Left ventricle myocardium inferior (tissue), 1 donor: ENCODE measurements around the gene ILDR1. TPM values are rescaled to one million over a fixed set of nuclear protein-coding genes. Genes with fewer than 3 reads are reported as not detected.
"Not testable (repeated sequence)": the region's sequence is repeated elsewhere in the genome, so short reads cannot be mapped to it uniquely, and the experiment has no call there.

Experiments used
- DNase-seq: peaks from one replicate; pipeline ENCODE4 v3.0.0-alpha.2; 2020
- H3K27ac ChIP-seq: fragments of 200-600 bp; replicated peaks from 2 replicates; pipeline ENCODE4 v1.8.0; 2021
- H3K27me3 ChIP-seq: fragments of 200-600 bp; 2 replicates; pipeline ENCODE4 v1.8.0; 2021; ENCODE audit warnings: low read depth
- H3K36me3 ChIP-seq: fragments of 200-600 bp; 2 replicates; pipeline ENCODE4 v1.8.0; 2021
- H3K4me1 ChIP-seq: fragments of 200-600 bp; 2 replicates; pipeline ENCODE4 v1.8.0; 2021
- H3K4me3 ChIP-seq: fragments of 200-600 bp; 2 replicates; pipeline ENCODE4 v1.8.0; 2021; ENCODE audit warnings: mild to moderate bottlenecking, moderate library complexity
- H3K9me3 ChIP-seq: fragments of 200-600 bp; replicated peaks from 2 replicates; pipeline ENCODE4 v1.8.0; 2021
- intact Hi-C: fragments of 100-400 bp; cut with micrococcal nuclease; formaldehyde crosslinking; loops from one replicate; pipeline ENCODE4 v1.11.0; 2022
- total RNA-seq: library from RNA; stranded (reverse); fragmentation: NEBNext Ultra II Directional; extraction: Animal tissue kit (Norgen Biotek cat#: 25700); gene quantifications from one replicate; pipeline ENCODE4 v1.2.1, GENCODE V29; 2021
- TF ChIP-seq, protein P1 (sequence below): fragments of 200-600 bp; IDR thresholded peaks from 2 replicates; pipeline ENCODE4 v1.8.0; 2021; ENCODE audit warnings: antibody characterized with exemption, mild to moderate bottlenecking, borderline replicate concordance
- donor health status: DM: no; HTN: yes; CAD: no; lungs with severe emphysema.

The ILDR1 gene
- total RNA-seq, 1 donor from 2014 or later = 0.33 TPM

DNA sequence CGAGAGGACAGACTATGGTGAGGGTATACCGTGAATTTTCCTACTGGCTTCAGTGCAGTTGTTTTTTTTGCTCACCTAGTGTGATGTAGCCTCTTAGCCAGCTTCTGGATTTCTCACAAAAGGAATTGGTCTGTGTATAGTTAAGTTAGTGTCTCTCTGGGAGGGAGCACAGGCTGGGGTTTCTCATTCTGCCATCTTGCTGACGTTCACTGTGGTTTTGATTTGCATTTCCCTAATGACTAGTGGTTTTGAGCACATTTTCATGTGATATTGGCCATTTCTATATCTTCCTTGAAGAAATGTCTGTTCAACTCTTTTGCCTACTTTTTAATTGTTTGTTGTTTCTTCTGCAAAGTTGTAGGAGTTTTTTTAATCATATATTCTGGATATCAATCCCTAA is 30.9 kb upstream of the ILDR1 start:
- intact Hi-C loops = no loop called here
- Histone ChIP-seq H3K27ac (no peak overlapping the region), H3K36me3 (no peaks in the 10 kb centered on the region)

DNA sequence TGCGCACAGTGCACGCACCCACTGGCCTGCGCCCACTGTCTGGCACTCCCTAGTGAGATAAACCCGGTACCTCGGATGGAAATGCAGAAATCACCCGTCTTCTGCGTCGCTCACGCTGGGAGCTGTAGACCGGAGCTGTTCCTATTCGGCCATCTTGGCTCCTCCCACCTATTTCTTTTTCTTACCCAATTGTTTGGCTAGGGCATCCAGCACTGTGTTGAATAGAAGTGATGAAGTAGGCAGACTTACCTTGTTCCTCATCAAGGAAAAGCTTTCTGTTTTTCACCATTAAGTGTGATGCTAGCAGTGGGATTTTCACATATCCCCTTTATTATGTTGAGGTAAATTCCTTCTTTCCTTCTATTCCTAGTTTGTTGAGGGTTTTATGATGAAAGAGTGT is 25.7 kb upstream of the ILDR1 start:
- intact Hi-C loops, H3K4me1 ChIP-seq, H3K27ac ChIP-seq, H3K27me3 ChIP-seq, DNase-seq, H3K4me3 ChIP-seq, H3K9me3 ChIP-seq, H3K36me3 ChIP-seq: not testable (repeated sequence)

More for the DNA sequence above, 30.9 kb upstream of the ILDR1 start:
- no peak overlapping the region for H3K4me3 ChIP-seq
- no peak for DNase-seq
- TF ChIP-seq, protein P1, sequence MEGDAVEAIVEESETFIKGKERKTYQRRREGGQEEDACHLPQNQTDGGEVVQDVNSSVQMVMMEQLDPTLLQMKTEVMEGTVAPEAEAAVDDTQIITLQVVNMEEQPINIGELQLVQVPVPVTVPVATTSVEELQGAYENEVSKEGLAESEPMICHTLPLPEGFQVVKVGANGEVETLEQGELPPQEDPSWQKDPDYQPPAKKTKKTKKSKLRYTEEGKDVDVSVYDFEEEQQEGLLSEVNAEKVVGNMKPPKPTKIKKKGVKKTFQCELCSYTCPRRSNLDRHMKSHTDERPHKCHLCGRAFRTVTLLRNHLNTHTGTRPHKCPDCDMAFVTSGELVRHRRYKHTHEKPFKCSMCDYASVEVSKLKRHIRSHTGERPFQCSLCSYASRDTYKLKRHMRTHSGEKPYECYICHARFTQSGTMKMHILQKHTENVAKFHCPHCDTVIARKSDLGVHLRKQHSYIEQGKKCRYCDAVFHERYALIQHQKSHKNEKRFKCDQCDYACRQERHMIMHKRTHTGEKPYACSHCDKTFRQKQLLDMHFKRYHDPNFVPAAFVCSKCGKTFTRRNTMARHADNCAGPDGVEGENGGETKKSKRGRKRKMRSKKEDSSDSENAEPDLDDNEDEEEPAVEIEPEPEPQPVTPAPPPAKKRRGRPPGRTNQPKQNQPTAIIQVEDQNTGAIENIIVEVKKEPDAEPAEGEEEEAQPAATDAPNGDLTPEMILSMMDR = no peak
- no peaks in the 10 kb centered on the region for H3K4me1 ChIP-seq
- peaks cover 8% of the 10 kb centered on the region for H3K9me3 ChIP-seq
- H3K27me3 ChIP-seq = no peaks in the 10 kb centered on the region

DNA sequence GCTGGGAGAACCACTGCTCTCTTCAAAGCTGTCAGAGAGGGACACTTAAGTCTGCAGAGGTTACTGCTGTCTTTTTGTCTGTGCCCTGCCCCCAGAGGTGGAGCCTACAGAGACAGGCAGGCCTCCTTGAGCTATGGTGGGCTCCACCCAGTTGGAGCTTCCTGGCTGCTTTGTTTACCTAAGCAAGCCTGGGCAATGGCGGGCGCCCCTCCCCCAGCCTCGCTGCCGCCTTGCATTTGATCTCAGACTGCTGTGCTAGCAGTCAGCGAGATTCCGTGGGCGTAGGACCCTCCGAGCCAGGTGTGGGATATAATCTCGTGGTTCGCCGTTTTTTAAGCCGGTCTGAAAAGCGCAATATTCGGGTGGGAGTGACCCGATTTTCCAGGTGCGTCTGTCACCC is 25.2 kb upstream of the ILDR1 start:
- H3K27me3 ChIP-seq, H3K9me3 ChIP-seq, DNase-seq, H3K4me1 ChIP-seq, H3K4me3 ChIP-seq, H3K27ac ChIP-seq, H3K36me3 ChIP-seq, intact Hi-C loops: not testable (repeated sequence)

DNA sequence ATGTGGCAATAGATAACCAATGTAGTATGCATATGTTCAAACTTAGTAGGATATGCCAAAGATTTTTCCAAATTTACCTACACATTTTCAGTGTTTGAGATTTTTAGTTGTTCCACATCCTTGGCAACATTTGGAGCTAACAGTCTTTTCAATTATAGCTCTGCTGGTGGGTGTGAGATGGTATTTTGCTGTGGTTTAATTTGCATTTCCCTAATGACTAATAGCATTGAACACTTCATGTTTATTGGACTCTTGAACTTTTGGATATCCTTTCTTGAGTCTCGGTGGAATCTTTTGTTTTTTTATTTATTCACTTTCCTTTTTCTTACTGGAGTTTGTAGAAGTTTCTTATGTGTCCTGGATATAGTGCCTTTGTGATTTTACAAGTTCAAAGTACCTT is 11.0 kb upstream of the ILDR1 start:
- no peak for DNase-seq
- Histone ChIP-seq H3K36me3 (no peaks in the 10 kb centered on the region), H3K9me3 (peaks cover 24% of the 10 kb centered on the region), H3K27ac (no peak overlapping the region), H3K4me3 (no peak overlapping the region), H3K27me3 (no peaks in the 10 kb centered on the region), H3K4me1 (no peaks in the 10 kb centered on the region)
- TF ChIP-seq, protein P1 = no peak
- intact Hi-C loops = no loop called here

DNA sequence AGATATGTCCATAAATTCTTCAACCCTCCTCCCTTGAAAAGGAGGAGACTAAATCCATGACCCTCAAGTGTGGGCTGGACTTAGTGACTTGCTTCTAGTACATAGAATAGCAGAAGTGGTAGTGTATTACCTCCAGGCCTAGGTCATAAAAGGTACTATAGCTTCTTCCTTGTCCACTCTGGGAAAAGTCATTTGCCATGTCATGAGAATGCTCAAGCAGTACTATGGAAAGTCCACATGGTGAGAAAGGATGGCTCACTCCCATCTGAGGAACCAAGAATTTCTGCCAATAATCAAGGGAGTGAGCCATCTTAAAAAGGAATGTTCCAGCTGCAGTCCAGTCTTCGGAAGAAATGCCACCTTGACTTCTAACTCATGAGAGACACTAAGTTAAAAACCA is 10.5 kb upstream of the ILDR1 start:
- H3K27me3 ChIP-seq = peaks cover 3% of the 10 kb centered on the region
- peaks cover 19% of the 10 kb centered on the region for H3K9me3 ChIP-seq
- no peaks in the 10 kb centered on the region for H3K36me3 ChIP-seq
- H3K4me3 ChIP-seq = no peak overlapping the region
- no peak overlapping the region for H3K27ac ChIP-seq
- intact Hi-C loops = no loop called here
- no peak for DNase-seq
- TF ChIP-seq, protein P1 = no peak
- no peaks in the 10 kb centered on the region for H3K4me1 ChIP-seq

DNA sequence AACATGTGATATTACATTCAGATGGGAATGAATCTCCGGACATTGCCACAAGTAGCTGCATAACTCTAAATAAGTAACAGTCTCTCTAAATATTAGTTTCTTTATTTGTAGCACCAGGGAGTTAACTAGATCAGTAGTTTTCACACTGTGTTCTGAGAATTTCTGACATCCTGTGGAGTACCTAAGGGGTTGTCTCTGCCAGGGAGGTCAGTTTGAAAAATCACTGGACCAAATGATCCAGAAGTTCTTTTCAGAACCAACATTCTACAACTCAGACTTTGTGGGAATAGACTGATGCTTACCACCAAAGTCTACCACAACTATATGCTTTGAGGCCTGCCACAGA is 9.0 kb upstream of the ILDR1 start:
- H3K4me3 ChIP-seq = no peak overlapping the region
- H3K4me1 ChIP-seq = no peaks in the 10 kb centered on the region
- H3K27me3 ChIP-seq = peaks cover 7% of the 10 kb centered on the region
- H3K36me3 ChIP-seq = no peaks in the 10 kb centered on the region
- intact Hi-C loops = no loop called here
- H3K9me3 ChIP-seq = peaks cover 4% of the 10 kb centered on the region
- H3K27ac ChIP-seq = no peak overlapping the region
- TF ChIP-seq, protein P1 = no peak
- DNase-seq = no peak

DNA sequence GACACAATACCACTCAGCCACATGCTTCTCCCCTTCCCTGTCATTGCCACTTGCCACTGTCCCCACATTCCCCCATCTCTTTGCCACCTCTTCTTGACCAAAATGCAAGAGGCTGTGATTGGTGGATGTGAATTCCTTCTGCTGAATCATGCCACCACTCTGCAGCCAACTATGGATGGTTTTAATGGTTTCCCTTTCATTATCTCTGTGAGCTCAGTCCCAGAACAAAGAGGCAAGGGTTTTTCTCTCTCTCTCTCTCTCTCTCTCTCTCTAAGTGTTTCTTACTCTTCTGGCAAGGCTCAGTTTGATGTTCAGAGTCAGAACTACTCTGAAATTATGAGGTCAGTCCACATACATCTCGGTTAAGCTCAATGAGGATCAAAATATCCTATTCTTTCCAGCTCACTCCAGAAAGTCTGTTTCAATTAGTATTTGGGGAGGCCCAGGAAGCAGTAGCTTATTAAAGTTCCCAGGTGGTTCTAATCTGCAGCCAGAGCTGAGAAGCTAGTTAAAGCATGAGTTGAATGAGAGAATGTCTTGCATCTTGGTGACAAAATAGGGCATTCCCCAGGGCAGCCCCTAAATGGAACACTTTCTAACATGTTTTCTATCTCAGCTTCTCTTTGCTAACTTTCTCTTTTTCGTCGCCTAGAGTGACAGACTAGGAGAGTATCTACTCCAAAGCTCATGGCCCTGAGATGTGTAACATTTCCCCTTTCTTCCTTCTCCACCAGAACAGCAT is 8.5 kb upstream of the ILDR1 start:
- TF ChIP-seq, protein P1 = no peak
- H3K27ac ChIP-seq = no peak overlapping the region
- H3K4me1 ChIP-seq = no peaks in the 10 kb centered on the region
- no peaks in the 10 kb centered on the region for H3K36me3 ChIP-seq
- no peak for DNase-seq
- peaks cover 7% of the 10 kb centered on the region for H3K27me3 ChIP-seq
- intact Hi-C loops = no loop called here
- no peak overlapping the region for H3K4me3 ChIP-seq
- no peaks in the 10 kb centered on the region for H3K9me3 ChIP-seq
